Measurements from ENCODE around the gene THSD4.

Gene THSD4

DNA sequence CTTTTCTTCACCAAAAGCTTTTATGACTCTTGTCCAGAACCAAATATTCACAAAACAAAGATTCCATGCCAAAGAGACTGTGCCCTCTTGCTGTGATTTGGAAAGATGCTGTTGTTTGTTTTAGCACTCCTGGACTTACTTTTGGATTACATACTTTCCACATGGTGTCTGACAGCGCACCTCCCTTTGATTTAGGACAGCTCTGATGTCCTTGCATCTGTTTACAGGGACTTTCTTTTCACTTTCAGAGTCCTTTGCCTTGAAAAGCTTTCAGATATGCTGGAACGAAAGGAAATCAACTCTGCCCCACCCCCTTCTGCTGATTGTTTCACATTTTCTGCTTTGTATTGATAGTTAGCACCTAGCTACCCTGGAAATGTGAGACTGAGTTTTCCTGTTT, 562.1 kb downstream of the THSD4 start:
- no peaks in the 10 kb centered on the region for H3K36me3 ChIP-seq
- H3K4me1 ChIP-seq, result peaks cover 0 to 7% (median 2%) of the 10 kb centered on the region in 10 experiments; a peak in 3 of 20 replicates
- no peak for TF ChIP-seq Cebpa-rat (IDR thresholded peaks at IDR 0.05)
- no peaks in the 10 kb centered on the region for H3K9me3 ChIP-seq (replicated peaks in 1 of 11)
- H3K4me3 ChIP-seq, result no peak overlapping the region
- no peaks in the 10 kb centered on the region for H3K27me3 ChIP-seq
- no peak overlapping the region for H3K4me2 ChIP-seq
- H4K20me1 ChIP-seq, result no peaks in the 10 kb centered on the region
- no peak overlapping the region for H3K9ac ChIP-seq
- H3K27ac ChIP-seq, result no peak overlapping the region

GRCh38 chr15:71677766-71678165, 562.5 kb downstream of the THSD4 start:
- Histone ChIP-seq H3K27me3 (no peaks in the 10 kb centered on the region), H3K36me3 (no peaks in the 10 kb centered on the region), H3K4me2 (0 out of 22 replicates have a peak overlapping the region, but pooled peaks of 2 of the 11 experiments have one; percentile 8 to 32), H3K27ac (no peak overlapping the region), H3K4me3 (no peak overlapping the region), H3K9ac (no peak overlapping the region), H4K20me1 (no peaks in the 10 kb centered on the region), H3K4me1 (peaks cover 0 to 7% (median 2%) of the 10 kb centered on the region in 10 experiments; a peak in 3 of 20 replicates), H3K9me3 (replicated peaks in 1 of 11) (no peaks in the 10 kb centered on the region)
- no peak for TF ChIP-seq Cebpa-rat (IDR thresholded peaks at IDR 0.05)

GRCh38 chr15:71678191-71678590, 562.9 kb downstream of the THSD4 start:
- Histone ChIP-seq H3K27me3 (no peaks in the 10 kb centered on the region), H3K9ac (no peak overlapping the region), H3K4me3 (no peak overlapping the region), H3K4me2 (peak overlapping the region in 6 of 11 experiments; percentile 8 to 32 (median 19); a peak in 4 of 22 replicates), H3K27ac (no peak overlapping the region), H3K4me1 (peaks cover 0 to 7% (median 2%) of the 10 kb centered on the region in 10 experiments; a peak in 3 of 20 replicates), H3K36me3 (no peaks in the 10 kb centered on the region), H3K9me3 (replicated peaks in 1 of 11) (no peaks in the 10 kb centered on the region), H4K20me1 (no peaks in the 10 kb centered on the region)
- no peak for TF ChIP-seq Cebpa-rat (IDR thresholded peaks at IDR 0.05)

DNA sequence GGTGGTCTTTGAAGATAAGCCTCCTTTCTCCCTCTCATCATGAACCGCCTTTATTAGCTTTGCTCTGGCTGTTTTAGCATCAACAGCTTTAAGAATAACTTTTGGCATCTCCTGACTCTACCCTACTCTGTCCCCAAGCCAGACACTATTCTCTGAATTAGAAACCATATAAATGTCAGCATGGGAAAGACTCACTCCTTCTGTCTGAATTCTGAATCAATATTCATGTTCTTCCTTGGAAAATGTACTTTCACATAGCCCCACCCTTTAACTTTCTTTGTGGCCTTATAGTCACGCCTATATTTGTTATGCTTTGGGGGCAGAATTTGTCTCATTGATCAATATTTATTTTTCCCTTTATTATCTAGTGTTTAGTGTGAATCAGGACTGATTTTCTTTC, 563.3 kb downstream of the THSD4 start:
- Histone ChIP-seq H3K27me3 (no peaks in the 10 kb centered on the region), H3K27ac (no peak overlapping the region), H3K9me3 (replicated peaks in 1 of 11) (no peaks in the 10 kb centered on the region), H4K20me1 (no peaks in the 10 kb centered on the region), H3K9ac (no peak overlapping the region), H3K4me2 (peak overlapping the region in 6 of 11 experiments; percentile 8 to 32 (median 19); a peak in 3 of 22 replicates), H3K4me3 (no peak overlapping the region), H3K36me3 (no peaks in the 10 kb centered on the region), H3K4me1 (peaks cover 0 to 7% (median 2%) of the 10 kb centered on the region in 10 experiments; a peak in 3 of 20 replicates)
- no peak for TF ChIP-seq Cebpa-rat (IDR thresholded peaks at IDR 0.05)

- Histone ChIP-seq H3K4me1 (peaks cover 0 to 7% (median 2%) of the 10 kb centered on the region in 10 experiments; a peak in 3 of 20 replicates), H3K4me2 (no peak overlapping the region), H3K9me3 (replicated peaks in 1 of 11) (no peaks in the 10 kb centered on the region), H4K20me1 (no peaks in the 10 kb centered on the region), H3K9ac (no peak overlapping the region), H3K27ac (no peak overlapping the region), H3K36me3 (no peaks in the 10 kb centered on the region), H3K4me3 (no peak overlapping the region), H3K27me3 (no peaks in the 10 kb centered on the region)
- TF ChIP-seq Cebpa-rat (IDR thresholded peaks at IDR 0.05), result no peak
Measured at GRCh38 chr15:71679223-71679792, 564.0 kb downstream of the THSD4 start.

DNA sequence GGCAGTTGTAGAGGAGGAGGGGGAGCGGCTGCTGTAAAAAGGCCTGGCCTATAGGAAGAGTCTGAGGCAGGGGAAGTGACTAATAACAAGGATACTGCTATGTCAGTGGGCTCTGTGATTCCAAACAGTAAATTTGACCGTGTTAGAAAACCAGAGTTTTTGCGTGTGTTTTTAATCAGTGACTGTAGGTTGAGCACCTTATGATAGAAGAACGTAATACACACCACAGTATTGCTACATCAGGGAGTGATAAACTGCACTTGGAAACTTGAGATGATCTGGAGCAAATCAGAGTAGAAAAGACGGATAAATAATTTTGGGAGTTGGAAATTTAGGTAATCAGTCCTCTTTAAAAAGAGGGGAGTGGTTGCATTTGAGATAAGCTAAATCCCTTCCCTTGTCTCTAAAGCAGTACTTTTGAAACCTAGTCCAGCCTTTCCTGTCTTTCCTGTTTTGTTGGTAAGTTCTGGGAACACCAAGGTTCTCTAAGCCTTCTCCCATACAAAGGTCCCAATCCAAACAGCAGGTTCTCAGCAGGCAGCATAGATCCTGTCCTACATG, 564.6 kb downstream of the THSD4 start:
- H3K27me3 ChIP-seq, result no peaks in the 10 kb centered on the region
- no peak overlapping the region for H3K4me2 ChIP-seq
- TF ChIP-seq Cebpa-rat (IDR thresholded peaks at IDR 0.05), result no peak
- no peak overlapping the region for H3K27ac ChIP-seq
- H3K9ac ChIP-seq, result no peak overlapping the region
- peaks cover 0 to 7% (median 2%) of the 10 kb centered on the region in 10 experiments; a peak in 3 of 20 replicates for H3K4me1 ChIP-seq
- no peaks in the 10 kb centered on the region for H3K36me3 ChIP-seq
- no peaks in the 10 kb centered on the region for H4K20me1 ChIP-seq
- no peaks in the 10 kb centered on the region for H3K9me3 ChIP-seq (replicated peaks in 1 of 11)
- no peak overlapping the region for H3K4me3 ChIP-seq

DNA sequence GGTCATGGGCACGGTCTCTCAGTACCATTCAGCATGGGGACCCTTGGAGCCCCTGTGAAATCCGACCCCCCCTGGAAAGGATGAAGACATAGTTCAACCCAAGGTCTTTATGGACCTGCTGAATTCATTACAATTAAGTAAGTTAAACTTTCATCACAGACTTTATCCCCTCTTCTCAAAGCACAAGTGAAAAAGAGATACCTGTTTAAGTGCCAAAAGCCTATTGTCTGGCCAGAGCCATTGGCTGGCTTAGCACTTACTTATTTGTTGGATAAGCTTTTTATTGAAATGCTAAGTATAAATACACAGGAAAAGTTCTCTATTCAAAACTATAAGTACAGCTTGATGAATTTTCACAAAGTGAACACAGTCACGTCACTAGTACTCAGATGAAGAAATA, 566.7 kb downstream of the THSD4 start:
- H3K9ac ChIP-seq, result no peak overlapping the region
- no peaks in the 10 kb centered on the region for H3K27me3 ChIP-seq
- H3K9me3 ChIP-seq (replicated peaks in 1 of 11), result no peaks in the 10 kb centered on the region
- H3K27ac ChIP-seq, result no peak overlapping the region
- no peak for TF ChIP-seq Cebpa-rat (IDR thresholded peaks at IDR 0.05)
- H3K4me1 ChIP-seq, result peaks cover 0 to 7% (median 2%) of the 10 kb centered on the region in 10 experiments; a peak in 3 of 20 replicates
- no peak overlapping the region for H3K4me2 ChIP-seq
- no peak overlapping the region for H3K4me3 ChIP-seq
- H4K20me1 ChIP-seq, result no peaks in the 10 kb centered on the region
- H3K36me3 ChIP-seq, result no peaks in the 10 kb centered on the region

- Histone ChIP-seq H3K4me3 (no peak overlapping the region), H4K20me1 (no peaks in the 10 kb centered on the region), H3K4me1 (no peaks in the 10 kb centered on the region), H3K36me3 (no peaks in the 10 kb centered on the region), H3K27ac (no peak overlapping the region), H3K4me2 (no peak overlapping the region), H3K27me3 (no peaks in the 10 kb centered on the region), H3K9ac (no peak overlapping the region), H3K9me3 (replicated peaks in 1 of 11) (no peaks in the 10 kb centered on the region)
- no peak for TF ChIP-seq Cebpa-rat (IDR thresholded peaks at IDR 0.05)
Measured at GRCh38 chr15:71683411-71684274, 568.4 kb downstream of the THSD4 start.

DNA sequence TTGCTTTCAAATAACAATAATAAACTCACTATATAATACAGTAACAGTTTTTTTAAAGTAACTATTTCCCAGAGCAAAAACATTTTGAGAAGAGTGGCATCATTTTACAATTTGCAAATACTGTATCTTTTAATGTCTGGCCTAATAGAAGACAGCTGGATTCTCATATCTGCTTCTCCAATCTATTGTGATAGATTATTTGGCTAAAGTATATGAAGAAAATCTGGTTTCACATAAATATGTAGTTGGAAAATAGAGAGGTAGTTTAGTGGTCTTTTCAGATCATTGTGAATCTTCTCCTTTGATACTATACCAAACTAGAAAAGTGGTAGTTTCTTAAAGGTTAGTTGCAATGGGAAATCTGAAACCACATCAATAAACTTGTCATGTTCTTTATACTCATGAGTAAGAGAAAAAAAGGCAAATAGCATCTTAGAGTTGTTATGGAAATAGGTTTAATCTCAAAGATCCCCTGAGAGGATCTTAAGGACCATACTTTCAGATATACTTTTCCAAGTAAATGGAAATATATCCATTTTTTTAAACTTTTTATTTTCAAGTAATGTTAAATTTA, 570.2 kb downstream of the THSD4 start:
- H3K4me1 ChIP-seq, result no peaks in the 10 kb centered on the region
- H3K4me2 ChIP-seq, result no peak overlapping the region
- H3K9ac ChIP-seq, result no peak overlapping the region
- no peak overlapping the region for H3K4me3 ChIP-seq
- peaks cover 4 to 10% (median 5%) of the 10 kb centered on the region in 11 experiments; a peak in 14 of 22 replicates for H3K9me3 ChIP-seq (replicated peaks in 1 of 11)
- no peak overlapping the region for H3K27ac ChIP-seq
- H3K36me3 ChIP-seq, result no peaks in the 10 kb centered on the region
- no peaks in the 10 kb centered on the region for H4K20me1 ChIP-seq
- no peaks in the 10 kb centered on the region for H3K27me3 ChIP-seq
- TF ChIP-seq Cebpa-rat (IDR thresholded peaks at IDR 0.05), result no peak
